Endothelial cell of umbilical vein (primary cell): ENCODE results near the gene CROCC.
"Not testable (repeated sequence)": the region's sequence is repeated elsewhere in the genome, so short reads cannot be mapped to it uniquely, and the experiment has no call there.

Experiments
- JUN ChIP-seq: IDR thresholded peaks from 2 replicates; pipeline ENCODE4 v1.6.1; 2011; ENCODE audit warnings: borderline replicate concordance, low read depth; ENCODE audit not compliant: insufficient read length, insufficient read depth
- POLR2A ChIP-seq: IDR thresholded peaks from 2 replicates; pipeline ENCODE4 v1.6.1; 2012; ENCODE audit warnings: low read depth, mild to moderate bottlenecking, control low read depth, low read length
- TF ChIP-seq, protein P1 (sequence below), 2 donors: IDR thresholded peaks; 1 replicate in 1 of 2; 2 replicates in 1 of 2; pipeline ENCODE4 v1.5.1; 2011; ENCODE audit warnings: low read length in 2 of 2, mild to moderate bottlenecking in 2 of 2, moderate library complexity in 2 of 2, control low read depth in 1 of 2, inconsistent platforms in 1 of 2, low read depth in 1 of 2; ENCODE audit not compliant: insufficient read depth in 1 of 2; ENCODE audit errors: extremely low read depth in 1 of 2

DNA sequence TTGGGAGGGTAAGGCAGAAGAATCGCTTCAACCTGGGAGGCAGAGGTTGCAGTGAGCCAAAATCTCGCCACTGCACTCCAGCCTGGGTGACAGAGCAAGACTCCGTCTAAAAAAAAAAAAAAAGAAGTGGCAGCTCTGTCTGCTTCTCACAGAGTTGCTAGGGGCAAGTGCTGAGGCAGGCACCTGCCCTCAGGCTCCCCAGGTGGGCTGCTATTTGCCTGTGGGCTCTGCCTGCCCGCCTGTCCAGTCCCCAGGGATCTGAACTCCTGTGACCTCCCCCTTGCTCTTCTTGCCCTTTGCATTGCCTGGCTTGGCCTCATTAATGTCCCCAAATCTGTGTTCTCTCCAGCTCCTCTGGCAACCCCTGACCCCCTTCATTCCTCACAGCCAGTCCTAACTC is 30.6 kb downstream of the CROCC start:
- not testable (repeated sequence) for TF ChIP-seq POLR2A, JUN
- TF ChIP-seq, protein P1, sequence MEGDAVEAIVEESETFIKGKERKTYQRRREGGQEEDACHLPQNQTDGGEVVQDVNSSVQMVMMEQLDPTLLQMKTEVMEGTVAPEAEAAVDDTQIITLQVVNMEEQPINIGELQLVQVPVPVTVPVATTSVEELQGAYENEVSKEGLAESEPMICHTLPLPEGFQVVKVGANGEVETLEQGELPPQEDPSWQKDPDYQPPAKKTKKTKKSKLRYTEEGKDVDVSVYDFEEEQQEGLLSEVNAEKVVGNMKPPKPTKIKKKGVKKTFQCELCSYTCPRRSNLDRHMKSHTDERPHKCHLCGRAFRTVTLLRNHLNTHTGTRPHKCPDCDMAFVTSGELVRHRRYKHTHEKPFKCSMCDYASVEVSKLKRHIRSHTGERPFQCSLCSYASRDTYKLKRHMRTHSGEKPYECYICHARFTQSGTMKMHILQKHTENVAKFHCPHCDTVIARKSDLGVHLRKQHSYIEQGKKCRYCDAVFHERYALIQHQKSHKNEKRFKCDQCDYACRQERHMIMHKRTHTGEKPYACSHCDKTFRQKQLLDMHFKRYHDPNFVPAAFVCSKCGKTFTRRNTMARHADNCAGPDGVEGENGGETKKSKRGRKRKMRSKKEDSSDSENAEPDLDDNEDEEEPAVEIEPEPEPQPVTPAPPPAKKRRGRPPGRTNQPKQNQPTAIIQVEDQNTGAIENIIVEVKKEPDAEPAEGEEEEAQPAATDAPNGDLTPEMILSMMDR (IDR thresholded peaks at IDR 0.05; ENCODE audit: extremely low read depth in 1 of 2, insufficient read depth in 1 of 2, low read depth in 1 of 2, low read length in 2 of 2) = not testable (repeated sequence)
